ENCODE measurements around the gene CAMK4.

Gene CAMK4

DNA sequence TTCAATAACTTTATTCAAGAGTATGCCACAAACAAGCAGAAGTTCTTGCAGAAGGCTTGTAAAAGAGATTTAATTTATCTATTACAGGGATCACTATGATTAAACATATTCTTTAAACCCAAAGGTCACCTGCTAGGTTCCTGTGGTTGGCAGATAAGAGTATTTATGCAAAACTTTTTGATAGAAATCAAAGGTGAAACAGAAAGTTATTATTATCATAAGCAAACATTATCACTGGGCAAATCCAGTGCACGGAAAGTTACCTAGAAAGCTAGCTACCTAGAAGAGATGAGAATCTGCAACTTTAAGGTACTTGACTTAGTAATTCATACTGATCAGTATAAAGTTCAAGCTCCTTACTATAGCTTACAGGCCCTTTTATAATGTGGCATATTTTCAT is 284.9 kb downstream of the CAMK4 start:
- H3K4me3 ChIP-seq (ENCODE audit: control insufficient read depth, low read depth, low read length) = no peak overlapping the region
- no peak for DNase-seq (ENCODE audit: low read depth)
- TF ChIP-seq, protein P1, sequence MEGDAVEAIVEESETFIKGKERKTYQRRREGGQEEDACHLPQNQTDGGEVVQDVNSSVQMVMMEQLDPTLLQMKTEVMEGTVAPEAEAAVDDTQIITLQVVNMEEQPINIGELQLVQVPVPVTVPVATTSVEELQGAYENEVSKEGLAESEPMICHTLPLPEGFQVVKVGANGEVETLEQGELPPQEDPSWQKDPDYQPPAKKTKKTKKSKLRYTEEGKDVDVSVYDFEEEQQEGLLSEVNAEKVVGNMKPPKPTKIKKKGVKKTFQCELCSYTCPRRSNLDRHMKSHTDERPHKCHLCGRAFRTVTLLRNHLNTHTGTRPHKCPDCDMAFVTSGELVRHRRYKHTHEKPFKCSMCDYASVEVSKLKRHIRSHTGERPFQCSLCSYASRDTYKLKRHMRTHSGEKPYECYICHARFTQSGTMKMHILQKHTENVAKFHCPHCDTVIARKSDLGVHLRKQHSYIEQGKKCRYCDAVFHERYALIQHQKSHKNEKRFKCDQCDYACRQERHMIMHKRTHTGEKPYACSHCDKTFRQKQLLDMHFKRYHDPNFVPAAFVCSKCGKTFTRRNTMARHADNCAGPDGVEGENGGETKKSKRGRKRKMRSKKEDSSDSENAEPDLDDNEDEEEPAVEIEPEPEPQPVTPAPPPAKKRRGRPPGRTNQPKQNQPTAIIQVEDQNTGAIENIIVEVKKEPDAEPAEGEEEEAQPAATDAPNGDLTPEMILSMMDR (IDR thresholded peaks at IDR 0.05; ENCODE audit: control insufficient read depth, insufficient read depth, low read depth, low read length, missing control alignments) = no peak

DNA sequence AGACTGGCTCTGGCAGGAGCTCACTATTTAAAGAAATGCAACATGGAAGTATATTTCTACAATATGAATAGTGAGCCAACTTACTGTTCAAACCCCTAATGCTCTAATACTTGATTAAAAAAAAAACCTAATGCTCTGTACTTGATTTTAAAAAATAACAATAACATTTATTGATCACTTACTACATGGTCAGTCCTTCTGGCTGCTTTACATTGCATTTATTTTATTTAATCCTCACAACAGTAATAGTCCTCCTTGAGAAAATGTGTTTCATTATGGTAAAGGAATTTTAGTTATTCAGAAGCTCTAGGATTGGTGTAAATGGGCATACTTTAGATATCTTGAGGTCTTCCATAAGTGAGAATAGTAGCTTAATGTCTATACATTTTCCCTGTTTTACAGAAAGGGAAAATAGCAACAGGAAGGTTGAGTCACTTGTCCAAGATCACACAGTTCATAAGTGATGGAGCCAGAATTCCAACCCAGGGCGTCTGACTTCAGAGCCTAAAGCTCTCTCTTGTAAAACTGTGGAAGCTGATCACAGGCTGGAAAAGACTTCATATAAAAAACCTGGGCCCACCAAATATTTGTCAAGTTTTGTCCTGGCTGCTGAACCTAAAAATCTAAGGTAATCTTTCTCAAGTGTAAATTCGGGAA is 287.1 kb downstream of the CAMK4 start:
- no peak for DNase-seq (ENCODE audit: low read depth)
- TF ChIP-seq, protein P1 (IDR thresholded peaks at IDR 0.05; ENCODE audit: control insufficient read depth, insufficient read depth, low read depth, low read length, missing control alignments) = no peak
- peak overlapping the region; percentile 93 for H3K4me3 ChIP-seq (ENCODE audit: control insufficient read depth, low read depth, low read length)

DNA sequence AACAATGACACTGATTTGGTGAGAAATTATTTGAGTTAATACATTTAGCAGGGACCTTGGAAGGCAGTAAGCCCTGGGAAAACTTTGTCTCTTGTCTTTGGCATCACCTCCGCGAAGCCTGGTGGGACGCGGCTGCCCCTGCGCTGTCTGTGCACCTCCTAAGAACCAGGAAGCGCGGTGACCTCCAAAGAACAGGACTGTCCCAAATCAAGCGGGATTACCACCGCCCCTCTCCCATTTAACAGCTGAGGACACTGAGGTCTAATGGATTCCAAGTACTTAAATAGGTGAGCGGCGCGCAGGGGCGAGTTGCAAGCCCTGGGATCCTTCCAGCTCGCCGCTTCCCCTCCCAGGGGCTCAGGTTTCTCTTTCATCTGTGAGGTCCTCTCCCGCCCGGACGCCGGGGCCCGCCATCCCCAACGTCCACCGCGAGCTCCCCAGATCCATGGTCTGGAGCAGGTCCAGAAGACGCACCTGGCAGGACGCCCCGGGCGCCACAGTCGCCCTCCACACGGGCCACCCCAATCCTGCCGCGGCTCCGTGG is 287.7 kb downstream of the CAMK4 start:
- peak overlapping the region; percentile 93 for H3K4me3 ChIP-seq (ENCODE audit: control insufficient read depth, low read depth, low read length)
- TF ChIP-seq, protein P1 (IDR thresholded peaks at IDR 0.05; ENCODE audit: control insufficient read depth, insufficient read depth, low read depth, low read length, missing control alignments) = no peak
- DNase-seq (ENCODE audit: low read depth) = no peak

DNA sequence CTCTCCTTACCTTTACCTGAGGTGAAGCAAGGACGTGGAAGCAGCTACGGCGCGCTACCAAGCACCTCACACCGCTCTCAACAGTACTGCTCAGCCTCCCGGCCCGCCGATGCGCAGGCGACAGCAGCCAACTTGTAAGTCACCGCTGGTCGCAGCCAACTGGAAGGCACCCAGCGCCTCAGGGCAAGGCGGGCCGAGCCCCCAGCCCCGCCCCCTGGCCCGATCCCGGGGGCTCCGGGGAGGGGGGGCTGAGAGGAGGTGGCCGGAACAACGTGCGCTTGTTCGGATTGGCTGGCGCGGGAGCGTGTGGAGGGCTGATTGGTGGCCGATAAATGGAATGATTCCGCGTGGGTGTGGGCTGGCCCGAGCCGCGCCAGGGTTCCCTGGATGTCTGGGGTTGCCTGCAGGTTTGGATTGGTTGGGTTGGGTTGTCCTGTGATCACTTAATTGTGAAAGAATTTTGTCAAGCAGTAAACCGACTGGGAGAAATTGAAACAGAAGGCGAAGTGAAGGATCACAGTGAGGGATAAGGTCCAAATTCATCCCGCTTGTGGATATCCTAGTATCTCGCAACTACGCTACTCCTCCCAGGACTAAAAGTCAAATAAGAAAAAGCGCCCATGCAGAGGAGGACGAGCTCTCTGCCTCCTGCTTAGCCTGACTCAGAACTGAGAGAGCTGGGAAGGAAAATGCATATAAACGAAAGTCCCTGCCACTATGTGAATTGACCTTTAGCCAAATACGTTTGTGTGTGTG is 288.4 kb downstream of the CAMK4 start, which contains the start of gene STARD4:
Gene STARD4, minus strand, starts transcription at position 161 of the 756 bp plus-strand sequence. CDS start 5,102 bp downstream, outside the sequence.
- DNase-seq (ENCODE audit: low read depth) = peak; percentile 75
- peak within 1 kb of the TSS; percentile 93 for H3K4me3 ChIP-seq (ENCODE audit: control insufficient read depth, low read depth, low read length)
- TF ChIP-seq, protein P1 (IDR thresholded peaks at IDR 0.05; ENCODE audit: control insufficient read depth, insufficient read depth, low read depth, low read length, missing control alignments) = no peak

DNA sequence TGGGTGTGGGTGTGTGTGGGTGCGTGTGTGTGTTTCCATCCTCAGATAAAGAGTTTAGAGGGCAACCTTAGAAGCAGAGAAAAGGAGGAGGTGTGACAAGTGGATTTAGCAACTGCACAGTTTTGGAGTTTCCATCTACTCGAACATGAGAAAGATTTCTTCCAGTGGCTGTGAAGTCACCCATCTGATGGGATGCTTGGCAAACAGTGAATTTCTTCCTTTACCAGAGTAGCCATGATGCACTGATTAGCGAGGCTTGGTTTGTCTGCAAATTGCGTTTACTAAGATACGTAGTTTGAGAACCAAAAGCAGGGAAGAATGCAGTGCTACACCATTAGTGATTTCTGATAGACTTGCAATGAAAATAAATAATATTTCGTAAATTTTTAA is 288.9 kb downstream of the CAMK4 start:
- peak overlapping the region; percentile 93 for H3K4me3 ChIP-seq (ENCODE audit: control insufficient read depth, low read depth, low read length)
- TF ChIP-seq, protein P1 (IDR thresholded peaks at IDR 0.05; ENCODE audit: control insufficient read depth, insufficient read depth, low read depth, low read length, missing control alignments) = no peak
- no peak for DNase-seq (ENCODE audit: low read depth)

DNA sequence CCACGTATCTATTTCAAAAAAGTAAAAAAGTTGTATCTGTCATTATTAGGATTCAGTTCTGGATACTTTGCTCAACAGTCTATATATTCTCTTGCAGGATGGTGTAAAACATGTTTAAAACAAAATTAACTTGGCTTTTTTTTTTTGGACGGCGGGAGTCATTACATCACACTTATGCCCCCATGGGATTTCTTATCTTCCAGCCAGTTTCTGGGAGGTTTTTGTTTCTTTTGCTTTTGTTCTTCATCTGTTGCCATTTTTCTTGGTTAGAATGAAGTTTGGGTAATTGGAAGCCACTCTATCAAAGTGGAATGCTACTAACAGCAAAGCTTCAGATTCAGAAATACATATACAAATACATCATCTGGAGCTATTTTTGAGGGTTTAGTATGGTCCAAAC is 289.9 kb downstream of the CAMK4 start:
- TF ChIP-seq, protein P1 (IDR thresholded peaks at IDR 0.05; ENCODE audit: control insufficient read depth, insufficient read depth, low read depth, low read length, missing control alignments) = no peak
- DNase-seq (ENCODE audit: low read depth) = no peak
- H3K4me3 ChIP-seq (ENCODE audit: control insufficient read depth, low read depth, low read length) = no peak overlapping the region
